ENCODE results near the gene DGLUCY. TPM values are rescaled to one million over a fixed set of nuclear protein-coding genes. Genes with fewer than 3 reads are reported as not detected.
"Not testable (repeated sequence)": the region's sequence is repeated elsewhere in the genome, so short reads cannot be mapped to it uniquely, and the experiment has no call there.

Gene DGLUCY
- total and polyA plus RNA-seq, 11 donors, result 53.7 to 234 (median 138) TPM

DNA sequence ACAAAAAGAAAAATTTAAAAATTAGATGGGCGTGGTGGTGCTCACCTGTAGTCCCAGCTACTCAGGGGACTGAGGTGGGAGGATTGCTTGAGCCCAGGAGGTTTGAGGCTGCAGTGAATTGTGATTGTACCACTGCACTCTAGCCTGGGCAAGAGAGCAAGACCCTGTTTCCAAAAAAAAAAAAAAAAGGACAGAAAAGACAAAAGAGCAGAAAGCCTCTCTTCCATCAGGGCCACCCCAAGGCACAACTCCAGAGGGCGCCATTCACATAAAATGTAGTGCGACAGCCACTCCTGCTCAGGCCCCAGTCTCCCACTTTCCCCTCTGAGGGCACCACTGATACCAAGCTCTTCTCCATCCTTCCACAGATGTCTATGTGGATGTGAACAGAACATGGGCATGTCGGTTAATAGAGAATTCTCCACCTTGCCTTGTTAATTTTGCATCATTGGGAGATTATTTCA lies 41.8 kb downstream of the DGLUCY start:
- DNase-seq (no peak), ATAC-seq (no peak)
- H3K27ac ChIP-seq, result peak overlapping the region in 4 of 12 donors; percentile 47 to 64 (median 58)
- H3K9me3 ChIP-seq, result no peaks in the 10 kb centered on the region
- no peak for TF ChIP-seq POLR2A (IDR thresholded peaks at IDR 0.05)
- WGBS, 4 donors, result 93 to 99% (median 95%) methylated on average over 4 of the region's 4 CpGs
- H3K27me3 ChIP-seq, result no peaks in the 10 kb centered on the region
- intact Hi-C loops (cut with DNase I), result no loop called here
- H3K36me3 ChIP-seq, result peaks cover 2 to 58% (median 47%) of the 10 kb centered on the region in 9 donors
- H3K4me3 ChIP-seq, result no peak overlapping the region
- H3K4me1 ChIP-seq, result peaks cover 0 to 47% (median 19%) of the 10 kb centered on the region in 12 donors

DNA sequence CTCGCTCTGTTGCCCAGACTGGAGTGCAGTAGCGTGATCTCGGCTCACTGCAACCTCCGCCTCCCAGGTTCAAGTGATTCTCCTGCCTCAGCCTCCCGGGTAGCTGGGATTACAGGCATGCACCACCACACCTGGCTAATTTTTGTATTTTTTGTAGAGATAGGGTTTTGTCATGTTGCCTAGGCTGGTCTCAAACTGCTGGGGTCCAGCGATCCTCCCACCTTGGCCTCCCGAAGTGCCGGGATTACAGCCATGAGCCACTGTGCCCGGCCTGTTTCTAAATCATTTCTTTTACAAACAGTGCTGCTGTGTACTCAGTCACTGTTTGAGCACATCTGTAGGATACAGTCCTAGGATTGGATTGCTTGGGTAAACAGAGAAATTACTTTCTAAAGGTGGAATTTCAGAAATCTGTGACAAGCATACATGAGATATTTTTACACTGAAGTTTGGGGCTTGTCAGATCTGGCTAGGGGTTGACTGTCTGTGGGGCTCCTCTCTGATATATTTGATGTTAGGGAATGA lies 42.3 kb downstream of the DGLUCY start:
- intact Hi-C loops (cut with DNase I); H3K9me3 ChIP-seq; DNase-seq; ATAC-seq; H3K27me3 ChIP-seq; H3K4me3 ChIP-seq: not testable (repeated sequence)
- Histone ChIP-seq H3K4me1 (peaks cover 0 to 47% (median 19%) of the 10 kb centered on the region in 12 donors), H3K27ac (peak overlapping the region in 3 of 12 donors; percentile 6 to 47 (median 20)), H3K36me3 (peaks cover 2 to 58% (median 51%) of the 10 kb centered on the region in 9 donors)
- 95 to 99% (median 97%) methylated on average over 9 of the region's 9 CpGs for WGBS, 4 donors

DNA sequence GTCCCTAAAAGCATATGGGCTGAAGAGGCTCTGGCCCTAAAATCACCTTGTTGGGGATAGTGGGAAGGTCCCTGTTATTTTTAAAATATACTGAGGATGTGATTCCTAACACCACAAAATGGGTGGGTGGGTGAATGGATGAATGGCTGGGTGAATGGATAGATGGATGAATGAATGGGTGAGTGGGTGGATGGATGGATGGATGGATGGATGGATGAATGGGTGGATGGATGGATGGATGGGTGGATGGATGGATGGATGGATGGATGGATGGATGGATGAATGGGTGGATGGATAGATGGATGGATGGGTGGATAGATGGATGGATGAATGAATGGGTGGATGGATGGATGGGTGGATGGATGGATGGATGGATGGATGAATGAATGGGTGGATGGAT lies 43.0 kb downstream of the DGLUCY start:
- H3K27ac ChIP-seq, result peak overlapping the region in 1 of 12 donors; percentile 20
- H3K36me3 ChIP-seq, result peaks cover 2 to 64% (median 58%) of the 10 kb centered on the region in 9 donors
- H3K4me3 ChIP-seq; DNase-seq; intact Hi-C loops (cut with DNase I); H3K9me3 ChIP-seq; H3K27me3 ChIP-seq; ATAC-seq: not testable (repeated sequence)
- peaks cover 0 to 47% (median 19%) of the 10 kb centered on the region in 12 donors for H3K4me1 ChIP-seq

DNA sequence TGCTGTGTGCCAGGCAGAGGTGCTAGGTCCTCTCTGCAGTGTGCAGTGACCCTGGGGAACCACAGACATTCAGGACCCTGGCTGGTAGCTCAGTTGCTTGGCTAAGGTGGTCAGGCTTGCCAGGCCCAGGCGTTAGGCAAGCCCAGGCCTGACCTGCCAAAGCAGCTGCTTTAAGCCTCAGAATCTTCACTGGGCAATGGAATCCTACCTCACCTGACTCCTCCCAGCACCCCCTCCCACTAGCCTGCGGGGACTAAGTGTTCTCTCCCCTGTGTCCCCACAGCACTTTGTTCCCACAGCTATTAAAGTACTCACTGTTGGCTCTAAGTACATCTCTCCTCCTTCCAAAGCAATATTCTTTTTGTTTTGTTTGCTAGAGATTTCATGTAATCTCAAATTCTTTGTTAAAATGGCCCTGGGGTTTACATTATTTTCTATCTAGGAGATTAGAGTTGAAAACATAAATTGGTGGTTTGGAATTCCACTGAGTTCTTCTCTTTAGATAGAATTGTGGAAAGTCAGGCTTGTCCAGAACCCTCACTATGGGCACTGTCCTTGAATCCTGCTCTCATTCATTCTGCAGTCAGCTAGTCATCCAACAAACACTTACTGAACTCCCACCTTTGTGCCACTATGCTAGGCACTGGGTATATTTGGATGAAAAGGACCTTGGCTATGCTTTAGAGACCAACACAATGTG lies 44.4 kb downstream of the DGLUCY start:
- H3K4me3 ChIP-seq, result no peak overlapping the region
- ATAC-seq (peak; percentile 84 to 91 (median 89)), DNase-seq (peak in 2 of 5 donors; percentile 68 to 73)
- TF ChIP-seq, protein P1, sequence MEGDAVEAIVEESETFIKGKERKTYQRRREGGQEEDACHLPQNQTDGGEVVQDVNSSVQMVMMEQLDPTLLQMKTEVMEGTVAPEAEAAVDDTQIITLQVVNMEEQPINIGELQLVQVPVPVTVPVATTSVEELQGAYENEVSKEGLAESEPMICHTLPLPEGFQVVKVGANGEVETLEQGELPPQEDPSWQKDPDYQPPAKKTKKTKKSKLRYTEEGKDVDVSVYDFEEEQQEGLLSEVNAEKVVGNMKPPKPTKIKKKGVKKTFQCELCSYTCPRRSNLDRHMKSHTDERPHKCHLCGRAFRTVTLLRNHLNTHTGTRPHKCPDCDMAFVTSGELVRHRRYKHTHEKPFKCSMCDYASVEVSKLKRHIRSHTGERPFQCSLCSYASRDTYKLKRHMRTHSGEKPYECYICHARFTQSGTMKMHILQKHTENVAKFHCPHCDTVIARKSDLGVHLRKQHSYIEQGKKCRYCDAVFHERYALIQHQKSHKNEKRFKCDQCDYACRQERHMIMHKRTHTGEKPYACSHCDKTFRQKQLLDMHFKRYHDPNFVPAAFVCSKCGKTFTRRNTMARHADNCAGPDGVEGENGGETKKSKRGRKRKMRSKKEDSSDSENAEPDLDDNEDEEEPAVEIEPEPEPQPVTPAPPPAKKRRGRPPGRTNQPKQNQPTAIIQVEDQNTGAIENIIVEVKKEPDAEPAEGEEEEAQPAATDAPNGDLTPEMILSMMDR (IDR thresholded peaks at IDR 0.05), result no peak
- TF ChIP-seq POLR2A (IDR thresholded peaks at IDR 0.05), result no peak
- H3K27me3 ChIP-seq, result no peaks in the 10 kb centered on the region
- H3K27ac ChIP-seq, result peak overlapping the region in 9 of 12 donors; percentile 28 to 87 (median 69)
- intact Hi-C loops (cut with DNase I), result no loop called here
- H3K36me3 ChIP-seq, result peaks cover 2 to 68% (median 62%) of the 10 kb centered on the region in 9 donors
- H3K9me3 ChIP-seq, result no peaks in the 10 kb centered on the region
- WGBS, 4 donors, result 52 to 67% (median 57%) methylated on average over 2 of the region's 2 CpGs
- peaks cover 0 to 53% (median 21%) of the 10 kb centered on the region in 12 donors for H3K4me1 ChIP-seq

DNA sequence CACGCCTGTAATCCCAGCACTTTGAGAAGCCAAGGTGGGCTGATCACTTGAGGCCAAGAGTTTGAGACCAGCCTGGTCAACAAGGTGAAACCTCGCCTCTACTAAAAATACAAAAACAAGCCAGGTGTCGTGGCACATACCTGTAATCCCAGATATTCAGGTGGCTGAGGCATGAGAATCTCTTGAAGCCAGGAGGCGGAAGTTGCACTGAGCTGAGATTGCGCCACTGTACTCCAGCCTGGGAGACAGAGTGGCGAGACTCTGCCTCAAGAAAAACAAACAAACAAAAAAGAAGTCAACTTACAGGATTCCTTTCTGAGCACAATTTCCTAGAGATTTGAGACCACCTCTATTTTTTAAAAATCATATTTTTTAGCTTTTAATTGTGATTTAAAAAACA lies 45.3 kb downstream of the DGLUCY start:
- 95 to 98% (median 97%) methylated on average over 6 of the region's 6 CpGs for WGBS, 4 donors

More for the DNA sequence above, 45.3 kb downstream of the DGLUCY start:
- intact Hi-C loops (cut with DNase I), result no loop called here
- H3K36me3 ChIP-seq, result peaks cover 2 to 69% (median 67%) of the 10 kb centered on the region in 9 donors
- H3K4me1 ChIP-seq, result peaks cover 0 to 61% (median 23%) of the 10 kb centered on the region in 12 donors
- no peaks in the 10 kb centered on the region for H3K27me3 ChIP-seq
- TF ChIP-seq POLR2A (IDR thresholded peaks at IDR 0.05), result no peak
- TF ChIP-seq, protein P1 (IDR thresholded peaks at IDR 0.05), result no peak
- DNase-seq, result no peak
- no peak for ATAC-seq
- H3K27ac ChIP-seq, result peak overlapping the region in 4 of 12 donors; percentile 68 to 87 (median 77)
- no peaks in the 10 kb centered on the region for H3K9me3 ChIP-seq
- H3K4me3 ChIP-seq, result no peak overlapping the region
